Liver (tissue), 9 donors: ENCODE results near the gene DEFB131B. TPM values are rescaled to one million over a fixed set of nuclear protein-coding genes. Genes with fewer than 3 reads are reported as not detected.
"Not testable (repeated sequence)": the region's sequence is repeated elsewhere in the genome, so short reads cannot be mapped to it uniquely, and the experiment has no call there.

Source experiments
- DNase-seq: peaks from one replicate; pipeline ENCODE4 v3.0.0-alpha.2; 2017; ENCODE audit warnings: low spot score
- H3K27ac ChIP-seq, 2 donors: one replicate each; pipeline ENCODE4 v1.7.0; 2013; ENCODE audit warnings: inconsistent platforms in 2 of 2, low read length in 2 of 2, control low read depth in 1 of 2, low read depth in 1 of 2, mild to moderate bottlenecking in 1 of 2
- H3K27me3 ChIP-seq, 4 donors: one replicate each; pipeline versions ENCODE4 v1.6.1 to v1.7.0; 2013; ENCODE audit warnings: low read length in 3 of 4, inconsistent platforms in 1 of 4, mild to moderate bottlenecking in 1 of 4, moderate library complexity in 1 of 4; ENCODE audit not compliant: control insufficient read depth in 4 of 4, insufficient read depth in 4 of 4
- H3K36me3 ChIP-seq, 4 donors: one replicate each; pipeline versions ENCODE4 v1.6.1 to v1.7.0; 2013; ENCODE audit warnings: low read length in 3 of 4, mild to moderate bottlenecking in 3 of 4, low read depth in 1 of 4, moderate library complexity in 1 of 4; ENCODE audit not compliant: control insufficient read depth in 4 of 4, insufficient read depth in 3 of 4
- H3K4me1 ChIP-seq, 4 donors: one replicate each; pipeline versions ENCODE4 v1.6.1 to v1.7.0; 2013; ENCODE audit warnings: low read length in 3 of 4, mild to moderate bottlenecking in 3 of 4, moderate library complexity in 1 of 4; ENCODE audit not compliant: control insufficient read depth in 4 of 4, insufficient read depth in 4 of 4
- H3K4me3 ChIP-seq, 3 donors: one replicate each; pipeline versions ENCODE4 v1.6.1 to v1.7.0; 2013; ENCODE audit warnings: low read length in 3 of 3, control low read depth in 1 of 3, low read depth in 1 of 3, mild to moderate bottlenecking in 1 of 3
- H3K9ac ChIP-seq, 2 donors: one replicate each; pipeline ENCODE4 v1.7.0; 2013; ENCODE audit warnings: low read length in 2 of 2, mild to moderate bottlenecking in 2 of 2, moderate library complexity in 2 of 2, control low read depth in 1 of 2, low read depth in 1 of 2
- H3K9me3 ChIP-seq, 4 donors: one replicate each; pipeline versions ENCODE4 v1.6.1 to v1.7.0; 2013; ENCODE audit warnings: low read length in 3 of 4; ENCODE audit not compliant: control insufficient read depth in 4 of 4
- WGBS: extraction: QIAGEN DNeasy Blood & Tissue Kit; methylation state at CpG from one replicate; pipeline ENCODE4 v1.1.7; 2013; 5-methylcytosine and 5-hydroxymethylcytosine counted together
- polyA plus RNA-seq, 2 donors: library from polyadenylated mRNA; stranded (reverse) in 1 of 2; unstranded in 1 of 2; fragments of 200-250 nt in 1 of 2; fragments of >200 nt in 1 of 2; fragmentation: Nextera tagmentation in 1 of 2; extraction: Ambion mirVana in 1 of 2; gene quantifications; one replicate each; pipeline versions ENCODE4 v1.2.1 to v1.2.3, GENCODE V29; 2013 to 2015
- total RNA-seq, 2 donors: library from RNA; depleted of rRNA; stranded (reverse); fragments of >200 nt; gene quantifications; one replicate each; pipeline ENCODE4 v1.2.3, GENCODE V29; 2014
- donor health status: healthy.
- donor health status: healthy.
- donor health status: healthy.
- donor health status: healthy.
- donor health status: healthy.

DEFB131B gene, protein sequence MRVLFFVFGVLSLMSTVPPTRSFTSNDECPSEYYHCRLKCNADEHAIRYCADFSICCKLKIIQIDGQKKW
- total RNA-seq = not detected
- polyA plus RNA-seq = not detected

DNA sequence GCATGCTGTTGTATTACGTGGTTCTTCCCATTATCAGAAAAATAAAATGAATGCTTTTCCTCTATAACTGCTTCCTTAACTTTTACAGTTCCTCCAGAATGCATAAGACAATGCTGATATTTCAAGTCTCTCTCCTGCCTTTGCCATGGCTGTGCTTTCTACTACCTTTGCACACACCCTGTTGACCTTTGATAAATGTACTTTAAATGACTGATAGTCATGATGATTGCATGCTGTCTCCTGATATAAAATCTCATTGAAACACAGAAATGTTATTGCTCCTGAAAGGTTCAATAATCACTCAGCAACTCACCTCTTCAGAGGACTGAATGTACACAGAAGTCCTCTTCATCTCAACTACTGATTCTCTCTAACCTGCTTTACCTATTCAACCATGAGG, at the start of gene DEFB131B:
DEFB131B (plus strand) TSS at position 395 of the 400 bp plus-strand sequence; CDS start at position 395, 0 bp downstream.
- not testable (repeated sequence) for DNase-seq, H3K27ac ChIP-seq, H3K9ac ChIP-seq, H3K36me3 ChIP-seq, H3K4me3 ChIP-seq, H3K27me3 ChIP-seq, H3K4me1 ChIP-seq, H3K9me3 ChIP-seq
- 83% methylated on average over 1 of the region's 1 CpG for WGBS

DNA sequence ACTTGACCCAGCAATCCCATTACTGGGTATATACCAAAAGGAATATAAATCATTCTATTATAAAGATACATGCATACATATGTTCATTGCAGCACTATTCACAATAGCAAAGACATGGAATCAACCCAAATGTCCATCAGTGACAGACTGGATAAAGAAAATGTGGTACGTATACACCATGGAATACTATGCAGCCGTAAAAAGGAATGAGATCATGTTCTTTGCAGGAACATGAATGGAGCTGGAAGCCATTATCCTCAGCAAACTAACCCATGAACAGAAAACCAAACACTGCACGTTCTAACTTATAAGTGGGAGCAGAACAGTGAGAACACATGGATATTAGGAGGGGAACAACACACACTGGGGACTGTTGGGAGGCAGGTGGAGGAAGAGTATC, 49.0 kb upstream of the DEFB131B start:
- WGBS = 94% methylated on average over 3 of the region's 3 CpGs
- not testable (repeated sequence) for H3K4me3 ChIP-seq, H3K27ac ChIP-seq, H3K4me1 ChIP-seq, H3K9me3 ChIP-seq, DNase-seq, H3K27me3 ChIP-seq, H3K36me3 ChIP-seq, H3K9ac ChIP-seq

DNA sequence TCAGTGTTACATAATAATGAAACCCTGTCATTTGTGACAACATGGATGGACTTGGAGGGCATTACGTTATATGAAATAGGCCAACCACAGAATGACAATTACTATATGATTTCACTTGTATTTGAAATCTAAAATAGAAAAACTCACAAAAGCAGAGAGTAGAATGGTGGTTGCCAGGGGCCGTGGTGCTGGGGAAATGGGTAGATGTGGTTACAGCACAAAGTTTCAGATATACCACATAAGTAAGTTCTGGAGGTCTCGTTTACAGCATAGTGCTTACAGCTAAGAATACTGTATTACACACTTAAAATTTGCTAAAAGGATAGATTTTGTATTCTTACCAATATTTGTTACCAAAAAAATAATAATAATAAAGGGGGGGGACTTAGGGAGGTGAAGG, 48.6 kb upstream of the DEFB131B start:
- not testable (repeated sequence) for DNase-seq, H3K27me3 ChIP-seq, H3K9ac ChIP-seq, H3K9me3 ChIP-seq, H3K4me1 ChIP-seq, H3K4me3 ChIP-seq, H3K36me3 ChIP-seq, H3K27ac ChIP-seq
- 95% methylated on average over 3 of the region's 3 CpGs for WGBS

DNA sequence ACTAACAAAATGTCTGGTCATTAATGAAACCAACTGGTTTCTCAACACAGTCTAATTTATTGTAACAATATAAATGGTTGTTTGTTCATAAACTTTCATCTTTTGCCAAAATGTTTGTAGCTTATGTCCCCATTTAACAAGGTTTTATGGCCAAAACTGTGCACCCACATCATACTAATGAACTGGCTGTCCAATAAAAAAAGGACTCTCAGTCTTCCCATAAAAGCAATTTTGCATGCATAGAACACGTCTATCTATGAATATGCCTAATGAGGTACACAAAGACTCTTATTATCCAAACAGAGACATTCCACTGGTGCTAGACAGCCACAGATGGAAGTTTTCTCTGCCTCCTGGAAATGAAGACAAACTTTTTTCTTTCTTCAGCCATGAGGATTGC, 45.4 kb upstream of the DEFB131B start, which contains the start of gene DEFB108B:
DEFB108B (plus strand) TSS at position 390 of the 400 bp plus-strand sequence; CDS start at position 390, 0 bp downstream.
- H3K27me3 ChIP-seq, H3K4me1 ChIP-seq, DNase-seq, H3K9ac ChIP-seq, H3K36me3 ChIP-seq, H3K4me3 ChIP-seq, H3K27ac ChIP-seq, H3K9me3 ChIP-seq: not testable (repeated sequence)
- 0% methylated on average over 1 of the region's 1 CpG for WGBS

DNA sequence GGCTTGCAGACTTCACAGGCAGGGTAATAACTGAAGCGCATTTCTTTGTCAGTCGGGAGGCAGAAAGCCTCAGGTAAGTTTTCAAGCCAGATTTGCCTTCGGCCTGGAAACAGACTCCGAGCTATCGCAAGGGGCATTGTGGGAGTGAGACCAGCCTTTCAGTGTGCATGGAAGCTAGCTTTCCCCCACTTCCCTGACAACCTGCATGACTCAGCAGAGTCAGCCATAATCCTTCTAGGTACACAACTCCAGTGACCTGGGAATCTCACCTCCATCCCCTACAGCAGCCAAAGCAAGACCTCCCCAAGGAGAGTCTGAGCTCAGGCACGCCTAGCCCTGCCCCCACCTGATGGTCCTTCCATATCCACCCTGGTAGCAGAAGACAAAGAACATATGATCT, 35.5 kb upstream of the DEFB131B start:
- WGBS = 94% methylated on average over 6 of the region's 6 CpGs
- not testable (repeated sequence) for H3K4me3 ChIP-seq, H3K36me3 ChIP-seq, H3K9me3 ChIP-seq, DNase-seq, H3K27ac ChIP-seq, H3K27me3 ChIP-seq, H3K9ac ChIP-seq, H3K4me1 ChIP-seq

DNA sequence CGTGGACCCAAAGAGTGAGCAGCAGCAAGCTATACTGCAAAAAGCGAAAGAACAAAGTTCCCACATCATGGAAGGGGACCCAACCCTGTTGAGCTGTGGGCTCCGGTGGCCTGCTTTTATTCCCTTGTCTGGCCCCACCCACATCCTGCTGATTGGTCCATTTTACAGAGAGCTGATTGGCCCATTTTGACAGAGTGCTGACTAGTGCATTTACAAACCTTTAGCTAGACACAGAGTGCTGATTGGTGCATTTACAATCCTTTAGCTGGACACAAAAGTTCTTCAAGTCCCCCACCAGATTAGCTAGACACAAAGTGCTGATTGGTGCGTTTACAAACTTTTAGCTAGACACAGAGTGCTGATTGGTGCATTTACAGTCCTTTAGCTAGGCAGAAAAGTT, 34.9 kb upstream of the DEFB131B start:
- H3K9ac ChIP-seq, H3K27ac ChIP-seq, H3K27me3 ChIP-seq, H3K36me3 ChIP-seq, H3K9me3 ChIP-seq, H3K4me3 ChIP-seq, DNase-seq, H3K4me1 ChIP-seq: not testable (repeated sequence)
- WGBS = 95% methylated on average over 4 of the region's 4 CpGs
